Eye (tissue), 1 donor: Measurements from ENCODE around the gene LPIN2.
A peak's percentile ranks its signal among the peaks of the same experiment; 100 is the strongest.
"Not testable (repeated sequence)": the region's sequence is repeated elsewhere in the genome, so short reads cannot be mapped to it uniquely, and the experiment has no call there.

ENCODE experiments used
- DNase-seq: peaks from one replicate; pipeline ENCODE4 v3.0.0-alpha.2; 2015

Gene LPIN2

DNA sequence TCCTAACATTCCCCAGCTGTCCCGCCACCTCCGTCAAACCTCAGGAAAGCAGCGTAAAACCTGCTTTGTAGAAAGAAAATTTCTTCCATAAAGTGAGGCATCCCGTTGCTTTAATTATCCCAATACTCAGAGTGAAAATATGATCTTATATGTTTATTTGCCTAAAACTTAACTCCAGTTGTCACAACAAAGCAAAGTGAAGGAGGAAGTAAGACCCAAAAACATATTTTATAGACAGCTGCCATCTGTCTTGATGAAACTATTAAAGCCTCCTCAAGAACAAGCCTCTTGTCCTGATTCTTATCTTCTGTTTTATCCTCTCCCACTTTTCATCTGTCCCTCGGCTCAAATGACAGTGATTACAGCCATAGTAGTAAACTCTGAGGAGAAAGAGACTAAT, 28.9 kb upstream of the LPIN2 start:
- no peak for DNase-seq

- DNase-seq, result no peak
Measured at GRCh38 chr18:3040881-3041280, 27.9 kb upstream of the LPIN2 start.

GRCh38 chr18:3040173-3040572, 27.2 kb upstream of the LPIN2 start:
- DNase-seq, result no peak

- DNase-seq, result no peak
Measured at GRCh38 chr18:3037423-3037915, 24.5 kb upstream of the LPIN2 start.

DNA sequence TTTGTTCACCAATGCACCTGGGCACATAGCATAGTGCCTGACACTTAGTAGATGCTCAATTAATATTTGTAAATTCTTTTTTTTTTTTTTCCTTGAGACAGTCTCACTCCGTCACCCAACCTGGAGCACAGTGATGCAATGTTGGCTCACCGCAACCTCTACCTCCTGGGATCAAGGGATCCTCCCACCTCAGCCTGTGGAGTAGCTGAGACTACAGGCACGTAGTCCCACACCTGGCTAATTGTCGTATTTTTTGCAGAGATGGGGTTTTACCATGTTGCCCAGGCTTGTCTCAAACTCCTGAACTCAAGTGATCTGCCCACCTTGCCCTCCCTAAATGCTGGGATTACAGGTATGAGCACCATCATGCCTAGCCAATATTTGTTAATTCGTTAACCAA, 23.2 kb upstream of the LPIN2 start:
- no peak for DNase-seq

- DNase-seq, result no peak
Measured at GRCh38 chr18:3035635-3036034, 22.7 kb upstream of the LPIN2 start.

- DNase-seq, result no peak
Measured at GRCh38 chr18:3032721-3033120, 19.8 kb upstream of the LPIN2 start.

DNA sequence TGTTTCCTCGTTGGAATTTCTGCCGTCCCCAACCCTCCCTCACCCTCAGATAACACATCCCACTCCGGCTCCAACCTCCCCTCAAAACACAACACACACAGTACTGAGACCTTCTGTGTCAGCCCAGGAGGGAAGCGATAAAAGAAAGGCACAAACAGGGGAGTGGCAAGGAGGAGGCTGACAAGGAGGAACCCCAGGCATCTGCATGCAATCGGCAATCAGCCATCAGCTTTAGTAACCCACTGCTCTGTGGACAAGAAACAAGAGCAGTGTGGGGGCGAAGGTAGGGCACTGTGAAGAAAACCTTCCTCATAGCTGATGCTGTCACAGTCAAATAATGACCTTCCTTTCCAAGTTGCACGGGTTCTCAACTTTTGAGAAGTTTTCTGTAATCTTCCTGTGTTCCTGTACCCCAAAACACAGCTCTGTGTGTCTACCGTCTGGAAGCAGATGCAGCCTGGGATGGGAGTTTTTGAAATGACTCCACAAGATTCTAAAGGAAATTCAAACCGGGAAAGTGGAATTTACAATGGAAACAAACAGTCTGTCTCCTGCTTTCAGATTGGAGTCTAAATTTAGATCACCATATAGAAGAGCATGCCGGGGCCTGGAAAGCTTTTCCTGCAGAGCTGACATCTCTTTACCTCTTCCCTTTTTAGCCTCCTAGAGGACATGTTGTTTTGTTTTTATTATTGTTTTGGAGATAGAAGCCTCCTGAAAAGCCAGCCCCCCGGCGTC, 16.4 kb upstream of the LPIN2 start:
- DNase-seq, result peak; percentile 57

GRCh38 chr18:3028115-3028514, 15.2 kb upstream of the LPIN2 start:
- DNase-seq, result not testable (repeated sequence)

- DNase-seq, result peak; percentile 71
Measured at GRCh38 chr18:3027370-3027891, 14.5 kb upstream of the LPIN2 start.

- no peak for DNase-seq
Measured at GRCh38 chr18:3025544-3025943, 12.6 kb upstream of the LPIN2 start.

DNA sequence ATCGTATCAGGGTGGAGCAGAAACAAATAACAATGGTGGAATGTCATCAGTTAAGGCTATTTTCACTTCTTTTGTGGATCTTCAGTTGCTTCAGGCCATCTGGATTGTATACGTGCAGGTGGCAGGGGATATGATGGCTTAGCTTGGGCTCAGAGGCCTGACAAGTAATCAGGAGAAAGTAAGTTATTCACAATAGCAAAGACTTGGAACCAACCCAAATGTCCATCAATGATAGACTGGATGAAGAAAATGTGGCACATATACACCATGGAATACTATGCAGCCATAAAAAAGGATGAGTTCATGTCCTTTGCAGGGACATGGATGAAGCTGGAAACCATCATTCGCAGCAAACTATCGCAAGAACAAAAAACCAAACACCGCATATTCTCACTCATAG, 10.7 kb upstream of the LPIN2 start:
- not testable (repeated sequence) for DNase-seq

DNA sequence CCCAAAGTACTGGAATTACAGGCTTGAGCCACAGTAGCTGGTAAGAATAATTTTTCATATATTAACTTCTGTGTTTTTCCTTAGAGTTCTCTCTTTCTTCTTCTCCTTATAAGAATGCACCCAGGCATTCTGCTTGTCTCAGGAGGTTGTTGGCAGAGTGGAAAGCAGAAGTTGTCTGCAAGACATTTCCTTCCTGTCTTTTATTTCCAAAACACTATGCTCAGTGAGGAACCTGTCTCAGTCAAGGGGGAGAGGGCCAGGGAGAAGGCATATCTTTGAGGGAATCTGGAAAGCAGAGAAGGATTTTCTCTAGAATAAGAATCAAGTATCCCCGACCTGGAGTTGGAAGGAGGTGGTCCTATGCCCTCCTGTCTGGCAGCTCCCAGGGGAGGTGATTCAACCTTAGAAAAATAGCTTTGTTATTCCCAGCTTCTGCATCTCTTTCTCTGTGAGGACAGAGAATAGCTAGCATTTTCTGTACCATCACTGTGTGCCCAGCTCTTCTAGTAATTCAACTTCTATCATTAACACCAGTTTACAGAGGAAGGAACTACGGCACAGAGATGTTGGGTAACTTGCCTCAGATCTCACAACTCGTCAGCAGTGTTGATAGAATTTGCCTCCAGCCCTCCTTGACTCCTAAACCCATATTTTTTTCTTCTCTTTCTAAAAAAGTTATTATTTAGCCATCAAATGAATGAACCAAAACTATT, 3.8 kb upstream of the LPIN2 start:
- DNase-seq, result no peak

GRCh38 chr18:3015851-3016250, 2.9 kb upstream of the LPIN2 start:
- DNase-seq, result no peak

GRCh38 chr18:3015204-3015592, 2.3 kb upstream of the LPIN2 start:
- no peak for DNase-seq

DNA sequence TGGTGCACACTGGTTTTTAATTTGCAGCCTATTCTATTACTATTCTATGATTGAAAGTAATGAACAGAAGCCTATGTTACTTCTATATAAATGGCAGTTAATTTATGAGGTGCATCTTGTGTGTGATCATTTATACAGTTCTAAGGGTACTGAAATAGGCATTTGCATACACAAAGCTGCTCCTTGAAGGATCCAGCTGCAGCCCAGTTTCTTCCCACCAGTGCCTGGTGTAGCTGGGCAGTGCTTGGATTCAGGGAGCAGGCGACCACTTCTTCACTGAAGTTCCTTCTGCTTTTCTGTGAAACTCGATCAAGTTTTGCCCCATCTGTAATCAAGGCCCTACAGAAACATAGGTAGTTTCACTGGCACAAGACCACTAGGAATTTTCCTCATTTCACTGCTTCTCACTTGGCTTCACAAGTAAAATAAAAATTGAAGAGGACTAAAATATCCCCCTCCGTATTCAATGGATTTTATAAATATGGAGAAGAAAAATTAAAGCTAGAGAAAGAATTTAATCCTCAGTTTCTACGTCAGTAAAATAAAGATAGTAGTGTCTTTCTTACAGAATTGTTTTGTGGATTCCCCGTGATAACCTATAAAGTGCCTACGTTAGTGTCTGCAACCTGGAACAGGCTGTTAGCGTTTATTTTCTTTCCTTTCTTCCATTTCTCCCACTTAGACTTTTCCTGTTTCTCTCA, 1.7 kb upstream of the LPIN2 start:
- DNase-seq, result no peak

GRCh38 chr18:3012136-3013023, 564 bp downstream of the LPIN2 start:
- no peak for DNase-seq

DNA sequence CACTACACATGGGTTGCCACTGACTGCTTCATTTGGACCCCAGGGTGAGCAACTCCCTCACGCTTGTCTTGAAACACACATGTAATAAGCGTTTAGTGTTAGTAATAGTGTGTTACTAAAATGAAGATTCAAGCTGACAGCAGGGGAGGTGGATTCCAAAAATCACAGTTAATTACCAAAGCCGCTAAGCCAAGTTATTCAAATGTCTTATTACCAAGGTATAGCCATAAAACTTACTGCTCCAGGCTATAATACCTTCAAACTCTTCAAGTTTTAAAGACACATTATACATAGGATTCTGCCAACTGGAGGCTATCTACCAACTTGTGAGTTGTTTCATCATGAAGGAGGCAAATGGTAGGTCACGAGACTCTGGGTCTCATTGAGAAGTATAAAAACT, 2.9 kb downstream of the LPIN2 start:
- DNase-seq, result no peak

GRCh38 chr18:3008541-3008940, 4.4 kb downstream of the LPIN2 start:
- DNase-seq, result no peak

DNA sequence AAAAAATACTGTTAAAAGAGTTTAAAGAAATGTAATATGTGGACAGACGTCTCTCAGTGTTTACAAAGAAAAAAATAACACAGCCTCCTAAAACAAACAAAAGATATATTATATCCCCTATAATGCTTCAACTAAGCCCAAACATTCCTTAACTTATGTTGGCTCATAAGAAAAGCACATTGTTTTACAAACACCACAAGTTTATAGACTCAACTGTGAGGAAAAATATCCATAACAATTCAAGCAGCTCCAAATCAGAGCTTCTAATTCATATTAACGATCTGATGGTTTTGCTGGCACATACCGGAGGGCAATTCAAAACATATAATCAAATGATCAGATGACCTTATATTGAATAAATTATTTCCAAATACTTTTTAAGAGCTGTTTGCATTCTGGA, 5.5 kb downstream of the LPIN2 start:
- no peak for DNase-seq

- no peak for DNase-seq
Measured at GRCh38 chr18:3005462-3005861, 7.5 kb downstream of the LPIN2 start.

DNA sequence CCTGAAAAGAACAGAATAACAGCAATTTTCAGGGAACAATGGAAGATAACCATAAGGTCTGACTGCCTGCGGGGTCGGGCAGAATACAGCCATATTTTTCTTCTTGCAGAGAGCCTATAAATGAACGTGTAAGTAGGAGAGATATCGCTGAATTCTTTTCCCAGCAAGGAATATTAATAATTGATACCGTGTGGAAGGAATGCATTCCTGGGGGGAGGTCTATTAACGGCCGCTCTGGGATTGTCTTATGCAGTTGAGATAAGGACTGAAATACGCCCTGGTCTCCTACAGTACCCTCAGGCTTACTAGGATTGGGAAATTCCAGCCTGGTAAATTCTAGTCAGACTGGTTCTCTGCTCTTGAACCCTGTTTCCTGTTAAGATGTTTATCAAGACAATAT, 9.2 kb downstream of the LPIN2 start:
- not testable (repeated sequence) for DNase-seq

DNA sequence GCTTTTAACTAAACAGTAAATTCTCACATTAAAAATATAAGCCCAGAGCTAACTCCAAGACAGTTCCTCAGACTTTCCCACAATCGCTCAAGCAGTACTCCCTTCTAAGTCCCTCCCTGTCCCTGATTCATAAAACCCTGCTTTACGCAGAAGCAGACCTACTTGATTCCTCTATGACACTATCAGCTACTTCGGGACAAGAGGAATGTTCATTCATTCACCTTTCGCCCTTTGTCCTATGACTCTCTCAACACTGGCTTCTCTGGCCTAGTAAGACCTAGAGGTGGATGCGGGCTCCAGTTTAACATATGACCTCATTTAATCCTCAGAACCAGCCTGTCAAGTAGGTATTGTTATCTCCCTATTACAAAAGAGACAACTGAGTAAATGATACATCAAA, 10.2 kb downstream of the LPIN2 start:
- no peak for DNase-seq
